ENCODE measurements around the gene ALDH1B1. TPM values are rescaled to one million over a fixed set of nuclear protein-coding genes. Genes with fewer than 3 reads are reported as not detected.

Gene ALDH1B1
- polyA plus RNA-seq, 1 of the 3 experiments (the other 2 are of a cell fraction): 16.5 TPM

DNA sequence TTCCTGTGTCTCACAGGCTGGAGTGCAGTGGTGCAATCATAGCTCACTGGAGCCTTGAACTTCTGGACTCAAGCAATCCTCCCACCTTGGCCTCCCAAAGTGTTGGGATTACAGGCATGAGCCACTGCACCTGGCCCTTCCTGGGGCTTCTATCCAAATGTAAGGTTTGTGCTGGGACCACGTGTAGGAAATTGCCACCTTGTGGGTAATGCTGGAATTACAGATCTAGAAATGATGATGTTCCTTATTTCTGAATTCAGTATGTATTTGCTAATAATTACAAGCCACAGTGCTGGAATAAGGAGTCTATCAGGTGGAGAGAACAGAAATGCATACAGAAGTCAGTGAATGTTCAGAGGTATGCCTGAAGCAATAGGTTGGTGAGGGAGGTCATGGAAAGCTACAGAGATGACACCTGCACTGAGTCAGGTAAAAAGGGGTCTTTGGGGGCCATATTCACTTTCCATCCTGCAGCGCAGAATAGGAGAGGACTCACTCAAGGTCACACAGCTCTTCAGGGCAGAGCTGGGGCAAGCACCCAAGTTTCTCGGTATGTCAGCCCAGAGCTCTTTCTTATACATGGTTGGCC is 40.5 kb downstream of the ALDH1B1 start:
- Histone ChIP-seq H3K79me2 (ENCODE audit: insufficient read depth) (no peaks in the 10 kb centered on the region), H3K27ac (ENCODE audit: low read depth in 2 of 2, low read length in 1 of 2) (no peak overlapping the region), H3K9me2 (no peaks in the 10 kb centered on the region), H3K4me3 (ENCODE audit: low read depth in 2 of 2, low read length in 1 of 2) (no peak overlapping the region), H2AFZ (ENCODE audit: low read depth) (no peak overlapping the region), H3K36me3 (replicated peaks in 1 of 2; ENCODE audit: control insufficient read depth in 1 of 2, insufficient read depth in 2 of 2, low read length in 1 of 2) (no peaks in the 10 kb centered on the region), H3K4me1 (ENCODE audit: control insufficient read depth in 1 of 2, insufficient read depth in 2 of 2, low read depth in 1 of 2, low read length in 1 of 2) (no peaks in the 10 kb centered on the region), H4K20me1 (ENCODE audit: insufficient read depth) (no peaks in the 10 kb centered on the region), H3K9me3 (no peaks in the 10 kb centered on the region), H3F3A (replicated peaks; ENCODE audit: insufficient read depth) (no peaks in the 10 kb centered on the region), H3K27me3 (ENCODE audit: insufficient read depth) (peaks cover 9% of the 10 kb centered on the region; the same call in 1 of the 2 replicates), H3K4me2 (no peak overlapping the region), H3K9ac (no peak overlapping the region)
- peak; percentile 57; the same call in 1 of the 2 replicates for TF ChIP-seq SMC3 (IDR thresholded peaks at IDR 0.05; ENCODE audit: low read depth, low read length)
- TF ChIP-seq MXI1 (IDR thresholded peaks at IDR 0.05; ENCODE audit: low read depth, low read length): peak; percentile 47; the same call in 1 of the 2 replicates
- TF ChIP-seq CHD2 (IDR thresholded peaks at IDR 0.05; ENCODE audit: low read length, partially characterized antibody): no peak
- TF ChIP-seq MAX (IDR thresholded peaks at IDR 0.05; ENCODE audit: low read depth): 0 out of 2 replicates have a peak, but pooled peaks have one; percentile 39
- no peak for TF ChIP-seq EZH2phosphoT487 (IDR thresholded peaks at IDR 0.05; ENCODE audit: borderline replicate concordance, low read depth)
- TF ChIP-seq RAD21 (IDR thresholded peaks at IDR 0.05; ENCODE audit: low read length): peak; percentile 71
- TF ChIP-seq, protein P1, sequence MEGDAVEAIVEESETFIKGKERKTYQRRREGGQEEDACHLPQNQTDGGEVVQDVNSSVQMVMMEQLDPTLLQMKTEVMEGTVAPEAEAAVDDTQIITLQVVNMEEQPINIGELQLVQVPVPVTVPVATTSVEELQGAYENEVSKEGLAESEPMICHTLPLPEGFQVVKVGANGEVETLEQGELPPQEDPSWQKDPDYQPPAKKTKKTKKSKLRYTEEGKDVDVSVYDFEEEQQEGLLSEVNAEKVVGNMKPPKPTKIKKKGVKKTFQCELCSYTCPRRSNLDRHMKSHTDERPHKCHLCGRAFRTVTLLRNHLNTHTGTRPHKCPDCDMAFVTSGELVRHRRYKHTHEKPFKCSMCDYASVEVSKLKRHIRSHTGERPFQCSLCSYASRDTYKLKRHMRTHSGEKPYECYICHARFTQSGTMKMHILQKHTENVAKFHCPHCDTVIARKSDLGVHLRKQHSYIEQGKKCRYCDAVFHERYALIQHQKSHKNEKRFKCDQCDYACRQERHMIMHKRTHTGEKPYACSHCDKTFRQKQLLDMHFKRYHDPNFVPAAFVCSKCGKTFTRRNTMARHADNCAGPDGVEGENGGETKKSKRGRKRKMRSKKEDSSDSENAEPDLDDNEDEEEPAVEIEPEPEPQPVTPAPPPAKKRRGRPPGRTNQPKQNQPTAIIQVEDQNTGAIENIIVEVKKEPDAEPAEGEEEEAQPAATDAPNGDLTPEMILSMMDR (IDR thresholded peaks at IDR 0.05): peak; percentile 69
- CTCF ChIA-PET: interaction anchor here (0.8 to 8.8 kb wide), 17 partner anchors 9 to 519 kb away, joined by 3 to 93 read pairs (median 5); no protein-coding TSS in a partner anchor
- DNase-seq: peak; percentile 47
- 28% methylated on average over 3 of the region's 3 CpGs for WGBS (ENCODE audit: low lambda C conversion rate)
- POLR2A ChIA-PET: interaction anchor here (0.6 kb wide), 1 partner anchor 484 kb away, joined by 3 read pairs; no protein-coding TSS in a partner anchor

- no peaks in the 10 kb centered on the region for H3K79me2 ChIP-seq (ENCODE audit: insufficient read depth)
- no peak overlapping the region for H3K27ac ChIP-seq (ENCODE audit: low read depth in 2 of 2, low read length in 1 of 2)
- H3K9ac ChIP-seq: no peak overlapping the region
- no peak overlapping the region for H2AFZ ChIP-seq (ENCODE audit: low read depth)
- H3K4me1 ChIP-seq (ENCODE audit: control insufficient read depth in 1 of 2, insufficient read depth in 2 of 2, low read depth in 1 of 2, low read length in 1 of 2): no peaks in the 10 kb centered on the region
- 37% methylated on average over 3 of the region's 3 CpGs for WGBS (ENCODE audit: low lambda C conversion rate)
- H3K27me3 ChIP-seq (ENCODE audit: insufficient read depth): peaks cover 9% of the 10 kb centered on the region; the same call in 1 of the 2 replicates
- ChIA-PET CTCF (interaction anchor here (1.1 to 8.8 kb wide), 7 partner anchors 8 to 347 kb away, joined by 3 to 93 read pairs (median 8); no protein-coding TSS in a partner anchor), POLR2A (no interaction called here)
- no peaks in the 10 kb centered on the region for H3K36me3 ChIP-seq (replicated peaks in 1 of 2; ENCODE audit: control insufficient read depth in 1 of 2, insufficient read depth in 2 of 2, low read length in 1 of 2)
- H3F3A ChIP-seq (replicated peaks; ENCODE audit: insufficient read depth): no peaks in the 10 kb centered on the region
- DNase-seq: no peak
- H3K9me2 ChIP-seq: no peaks in the 10 kb centered on the region
- H3K4me2 ChIP-seq: no peak overlapping the region
- no peak for TF ChIP-seq TCF12 (IDR thresholded peaks at IDR 0.05)
- TF ChIP-seq FOXJ3 (CRISPR knock-in tag; IDR thresholded peaks at IDR 0.05): no peak
- no peak for TF ChIP-seq GATA2 (CRISPR knock-in tag; IDR thresholded peaks at IDR 0.05)
- TF ChIP-seq JUND (IDR thresholded peaks at IDR 0.05): no peak
- no peak for TF ChIP-seq REST (IDR thresholded peaks at IDR 0.05; ENCODE audit: low read depth, low read length)
- TF ChIP-seq USF1 (IDR thresholded peaks at IDR 0.05; ENCODE audit: borderline replicate concordance, low read depth): no peak
- no peak for TF ChIP-seq MEF2A (IDR thresholded peaks at IDR 0.05; ENCODE audit: borderline replicate concordance, low read depth)
- no peak for TF ChIP-seq RXRA (IDR thresholded peaks at IDR 0.05; ENCODE audit: borderline replicate concordance, low read depth)
- no peak for TF ChIP-seq TEAD4 (IDR thresholded peaks at IDR 0.05; ENCODE audit: borderline replicate concordance, insufficient read depth)
- TF ChIP-seq GABPA (IDR thresholded peaks at IDR 0.05; ENCODE audit: low read depth): no peak
- no peak for TF ChIP-seq POLR2AphosphoS5 (IDR thresholded peaks at IDR 0.05; ENCODE audit: low read depth, low read length)
- no peak for TF ChIP-seq FOSL2 (IDR thresholded peaks at IDR 0.05; ENCODE audit: borderline replicate concordance, low read depth)
- H4K20me1 ChIP-seq (ENCODE audit: insufficient read depth): no peaks in the 10 kb centered on the region
- H3K4me3 ChIP-seq (ENCODE audit: low read depth in 2 of 2, low read length in 1 of 2): no peak overlapping the region
- H3K9me3 ChIP-seq: no peaks in the 10 kb centered on the region
These were observed 41.9 kb downstream of the ALDH1B1 start for GRCh38 chr9:38434365-38434764.
